DOHH2 (cell line): ENCODE measurements around the gene NGEF.
A peak's percentile ranks its signal among the peaks of the same experiment; 100 is the strongest.

Source experiments
- H3F3A ChIP-seq: fragments of 200-600 bp; sonication (generic), shearing (Covaris generic); 2 replicates; pipeline ENCODE4 v1.6.0; 2016; ENCODE audit warnings: antibody characterized with exemption, mild to moderate bottlenecking; ENCODE audit not compliant: control insufficient read depth, insufficient read depth
- H3K27ac ChIP-seq: fragments of 200-600 bp; sonication (generic); 2 replicates; pipeline ENCODE4 v1.5.1; 2014; ENCODE audit warnings: low read depth, mild to moderate bottlenecking, low read length, moderate library complexity
- H3K27me3 ChIP-seq: fragments of 200-600 bp; sonication (generic); 2 replicates; pipeline ENCODE4 v1.6.1; 2014; ENCODE audit warnings: mild to moderate bottlenecking, low read length, mixed read lengths; ENCODE audit not compliant: control insufficient read depth
- H3K36me3 ChIP-seq: fragments of 200-600 bp; sonication (generic); 2 replicates; pipeline ENCODE4 v1.6.1; 2014; ENCODE audit warnings: mild to moderate bottlenecking, low read length, moderate library complexity, mixed read lengths; ENCODE audit not compliant: control insufficient read depth
- H3K4me1 ChIP-seq: fragments of 200-600 bp; sonication (generic); 2 replicates; pipeline ENCODE4 v1.6.1; 2014; ENCODE audit warnings: mild to moderate bottlenecking, low read length, mixed read lengths; ENCODE audit not compliant: control insufficient read depth
- H3K4me2 ChIP-seq: fragments of 200-600 bp; sonication (generic); 2 replicates; pipeline ENCODE4 v1.6.0; 2014; ENCODE audit warnings: mild to moderate bottlenecking, low read length, moderate library complexity
- H3K4me3 ChIP-seq: fragments of 200-600 bp; sonication (generic); 2 replicates; pipeline ENCODE4 v1.5.1; 2014; ENCODE audit warnings: mild to moderate bottlenecking, low read length, mixed read lengths
- H3K79me2 ChIP-seq: fragments of 200-600 bp; sonication (generic); 2 replicates; pipeline ENCODE4 v1.6.1; 2014; ENCODE audit warnings: mild to moderate bottlenecking, low read length, mixed read lengths; ENCODE audit not compliant: control insufficient read depth
- H3K9me2 ChIP-seq: fragments of 200-600 bp; sonication (generic); replicated peaks from 2 replicates; pipeline ENCODE4 v1.6.1; 2014; ENCODE audit warnings: mild to moderate bottlenecking, low read length, mixed read lengths; ENCODE audit not compliant: control insufficient read depth
- H3K9me3 ChIP-seq: fragments of 200-600 bp; sonication (generic); 2 replicates; pipeline ENCODE4 v1.6.1; 2014; ENCODE audit warnings: antibody characterized with exemption, low read length, mixed read lengths; ENCODE audit not compliant: control insufficient read depth, insufficient read depth
- H4K20me1 ChIP-seq: fragments of 200-600 bp; sonication (generic); 2 replicates; pipeline ENCODE4 v1.6.0; 2014; ENCODE audit warnings: low read depth, mild to moderate bottlenecking, antibody characterized with exemption, low read length, moderate library complexity; ENCODE audit not compliant: control insufficient read depth, insufficient read depth
- CTCF ChIP-seq: fragments of 200-600 bp; sonication (generic); IDR thresholded peaks from one replicate; pipeline ENCODE4 v1.5.1; 2014; ENCODE audit warnings: antibody characterized with exemption, mild to moderate bottlenecking, low read depth, low read length; ENCODE audit not compliant: poor library complexity, severe bottlenecking
- EZH2phosphoT487 ChIP-seq: fragments of 200-600 bp; sonication (generic); IDR thresholded peaks from 2 replicates; pipeline ENCODE4 v1.6.1; 2017; ENCODE audit warnings: borderline replicate concordance, mild to moderate bottlenecking, antibody characterized with exemption, low read length, moderate library complexity, mixed read lengths

Gene NGEF

GRCh38 chr2:232843834-232844233, 169.2 kb downstream of the NGEF start:
- Histone ChIP-seq H3K9me3 (no peaks in the 10 kb centered on the region), H3K9me2 (no peaks in the 10 kb centered on the region), H3K79me2 (peaks cover 6% of the 10 kb centered on the region), H3K36me3 (peaks cover 89% of the 10 kb centered on the region), H4K20me1 (no peaks in the 10 kb centered on the region), H3K27me3 (no peaks in the 10 kb centered on the region), H3K27ac (no peak overlapping the region), H3F3A (peaks cover 18% of the 10 kb centered on the region), H3K4me3 (no peak overlapping the region), H3K4me1 (peaks cover 19% of the 10 kb centered on the region), H3K4me2 (no peak overlapping the region)
- TF ChIP-seq EZH2phosphoT487, result no peak
- no peak for TF ChIP-seq CTCF

- Histone ChIP-seq H3K36me3 (peaks cover 87% of the 10 kb centered on the region), H3K4me2 (no peak overlapping the region), H3K4me1 (peaks cover 30% of the 10 kb centered on the region), H4K20me1 (no peaks in the 10 kb centered on the region), H3K4me3 (no peak overlapping the region), H3K79me2 (peaks cover 6% of the 10 kb centered on the region), H3K27ac (no peak overlapping the region), H3K9me2 (no peaks in the 10 kb centered on the region), H3K27me3 (no peaks in the 10 kb centered on the region), H3F3A (peaks cover 23% of the 10 kb centered on the region), H3K9me3 (no peaks in the 10 kb centered on the region)
- no peak for TF ChIP-seq CTCF
- no peak for TF ChIP-seq EZH2phosphoT487
Observed at GRCh38 chr2:232842689-232843088, 170.4 kb downstream of the NGEF start.

- no peak for TF ChIP-seq CTCF
- no peak for TF ChIP-seq EZH2phosphoT487
- no peaks in the 10 kb centered on the region for H4K20me1 ChIP-seq
- H3K4me3 ChIP-seq, result peak overlapping the region; percentile 66
- H3K27me3 ChIP-seq, result no peaks in the 10 kb centered on the region
- no peaks in the 10 kb centered on the region for H3K9me2 ChIP-seq
- H3K4me2 ChIP-seq, result peak overlapping the region; percentile 94
- peaks cover 13% of the 10 kb centered on the region for H3K79me2 ChIP-seq
- peaks cover 79% of the 10 kb centered on the region for H3K36me3 ChIP-seq
- peak overlapping the region; percentile 91 for H3K27ac ChIP-seq
- H3K4me1 ChIP-seq, result peaks cover 42% of the 10 kb centered on the region
- no peaks in the 10 kb centered on the region for H3K9me3 ChIP-seq
- peaks cover 23% of the 10 kb centered on the region for H3F3A ChIP-seq
Observed at GRCh38 chr2:232839411-232840079, 173.5 kb downstream of the NGEF start.
